CD4-positive, alpha-beta T cell treated with Interleukin-12 subunit alpha and Interleukin-12 subunit beta, for 1 hour (primary cell): ENCODE results near the gene RTCB.

Experiments
- DNase-seq: peaks from one replicate; pipeline ENCODE4 v3.0.0-alpha.2; 2020

RTCB gene

DNA sequence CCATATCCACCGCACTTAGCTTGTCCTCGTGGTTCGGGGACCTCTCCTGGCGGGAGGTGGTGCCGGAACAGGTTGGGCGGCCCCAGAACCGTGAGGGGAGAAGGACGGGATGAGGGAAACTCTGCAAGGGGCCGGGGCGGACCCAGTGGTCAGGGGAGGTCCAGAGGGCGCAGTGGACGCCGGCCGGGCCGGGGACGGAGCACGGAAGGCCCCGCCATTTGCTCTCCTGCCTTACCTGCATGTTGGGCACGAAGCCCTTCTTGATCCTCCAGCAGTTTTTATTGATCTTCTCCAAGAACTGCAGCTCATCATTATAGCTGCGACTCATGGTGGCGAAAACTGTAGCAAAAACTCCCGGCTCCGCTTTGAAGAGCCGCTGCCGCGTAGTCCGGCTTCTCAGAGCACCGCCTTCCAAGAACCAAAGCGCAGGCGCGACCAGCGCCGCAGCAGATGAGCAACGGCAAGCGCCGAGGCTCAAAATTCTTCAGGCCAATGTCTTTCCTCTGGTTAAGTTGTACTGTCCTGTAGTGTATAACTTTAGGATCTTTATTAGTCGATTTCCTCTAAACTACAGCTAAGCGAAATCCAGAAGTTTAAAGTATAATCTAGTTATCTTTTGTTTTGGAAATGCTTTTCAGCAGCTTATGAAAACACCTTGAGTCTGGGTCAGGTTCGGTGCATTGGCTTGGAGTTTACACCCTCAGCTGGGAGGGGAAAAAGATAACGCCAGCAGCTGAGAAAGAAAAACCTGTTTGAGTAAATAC, at the start of gene RTCB:
Gene RTCB (minus strand): TSS at position 419 of the 764 bp plus-strand sequence. CDS start 91 bp downstream, at position 328.
- DNase-seq, result peak; percentile 95

DNA sequence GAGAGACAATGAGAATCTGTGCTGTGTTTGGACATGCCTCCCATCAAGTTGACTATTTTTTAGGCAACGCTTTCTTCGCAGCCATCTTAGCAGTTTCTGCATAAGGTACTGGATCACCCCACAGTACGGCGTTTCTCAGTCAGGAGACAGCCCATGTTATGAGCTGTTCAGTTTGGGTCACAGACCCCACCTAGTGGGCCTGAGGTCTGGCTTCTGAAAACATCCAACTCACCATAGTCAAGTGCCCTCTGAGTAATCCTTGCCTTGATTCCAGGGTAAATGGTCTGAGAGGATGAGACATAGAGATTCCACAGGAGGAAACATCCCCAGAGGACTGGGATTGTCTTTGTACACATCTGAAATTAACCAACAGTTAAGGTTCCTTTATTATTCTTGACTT, 45.0 kb upstream of the RTCB start:
- DNase-seq, result no peak

GRCh38 chr22:32448980-32449379, 36.9 kb upstream of the RTCB start:
- no peak for DNase-seq

- DNase-seq, result no peak
Measured at GRCh38 chr22:32446321-32446720, 34.3 kb upstream of the RTCB start.

GRCh38 chr22:32444068-32444467, 32.0 kb upstream of the RTCB start:
- peak; percentile 12 for DNase-seq

DNA sequence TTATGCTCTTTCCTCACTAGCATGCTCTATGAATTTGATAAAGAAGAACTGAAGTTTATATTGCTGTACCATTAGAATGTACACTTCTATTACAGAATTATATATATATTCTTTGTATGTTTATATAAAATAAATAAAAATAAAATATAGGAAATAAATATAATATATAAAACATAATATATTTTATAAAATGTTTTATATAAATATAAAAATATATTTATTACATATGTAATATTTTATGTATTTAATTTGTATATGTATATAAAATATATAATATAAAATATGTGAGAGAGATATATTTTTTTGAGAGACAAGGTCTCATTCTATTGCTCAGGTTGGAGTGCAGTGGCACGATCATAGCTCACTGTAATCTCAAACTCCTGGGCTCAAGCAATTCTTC, 18.3 kb upstream of the RTCB start:
- DNase-seq, result no peak

GRCh38 chr22:32426881-32427280, 14.8 kb upstream of the RTCB start:
- no peak for DNase-seq

DNA sequence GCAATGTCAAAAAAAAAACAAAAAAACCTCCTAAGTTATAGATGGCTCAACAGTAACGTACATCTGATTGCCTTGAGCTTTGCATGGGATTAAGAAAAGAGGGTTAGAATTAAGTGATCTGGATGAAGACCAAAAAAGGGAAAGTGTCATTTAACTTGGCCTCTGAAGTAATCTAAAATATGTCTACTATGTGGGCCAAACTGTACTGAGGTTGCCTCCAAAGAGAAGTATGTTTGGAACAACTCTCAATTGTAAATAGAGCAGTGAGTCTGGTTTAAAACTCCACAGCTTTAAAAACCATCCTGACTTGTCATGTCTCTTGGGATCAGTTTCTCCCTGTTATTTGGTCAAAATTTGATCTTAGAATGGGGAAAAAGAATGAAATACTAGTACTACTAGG, 11.6 kb upstream of the RTCB start:
- no peak for DNase-seq

- no peak for DNase-seq
Measured at GRCh38 chr22:32422062-32422461, 10.0 kb upstream of the RTCB start.

DNA sequence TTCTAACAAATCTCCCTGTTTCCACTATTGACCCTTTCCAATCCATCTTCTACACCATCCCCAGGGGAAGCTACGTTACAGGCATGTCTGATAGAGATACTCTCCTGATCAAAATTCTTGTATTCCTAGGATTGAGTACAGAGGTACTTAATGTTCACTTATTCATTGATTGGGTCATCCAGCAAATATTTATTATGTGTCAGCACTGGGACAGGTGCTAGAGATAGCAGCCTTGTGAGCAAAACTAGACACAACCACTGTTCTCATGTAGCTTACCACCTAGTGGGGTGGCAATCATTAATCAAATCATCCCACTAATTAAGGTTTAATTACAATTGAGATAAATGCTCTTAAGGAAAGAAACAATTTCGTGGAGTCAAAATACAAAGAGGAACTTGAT, 9.4 kb upstream of the RTCB start:
- DNase-seq, result no peak

GRCh38 chr22:32417906-32418305, 5.9 kb upstream of the RTCB start:
- DNase-seq, result no peak

DNA sequence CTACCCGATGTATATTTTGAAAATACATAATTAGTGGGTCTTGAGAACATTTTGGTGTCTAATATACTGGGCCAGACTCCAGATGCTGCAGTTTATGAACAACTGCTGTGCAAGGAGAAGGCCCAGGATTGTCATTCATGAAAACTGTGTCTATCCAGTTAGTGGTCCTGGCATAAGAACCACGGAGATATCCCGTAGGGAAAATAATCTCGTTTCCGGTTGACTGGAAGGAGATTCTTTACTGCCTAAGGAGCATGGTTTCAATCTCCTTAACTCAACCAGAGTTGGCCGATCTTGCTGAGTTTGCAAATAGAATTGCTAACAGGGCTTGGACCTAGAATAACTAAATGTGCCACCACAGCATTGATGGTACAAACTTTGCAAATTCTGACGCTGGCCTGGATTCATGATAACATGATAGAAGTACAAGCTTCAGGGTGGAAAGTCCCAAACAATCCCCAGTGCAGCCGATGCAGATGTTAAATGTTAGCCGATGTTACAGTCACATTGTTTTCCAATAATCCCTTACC, 4.6 kb upstream of the RTCB start:
- DNase-seq, result no peak

- no peak for DNase-seq
Measured at GRCh38 chr22:32414191-32414590, 2.1 kb upstream of the RTCB start.

DNA sequence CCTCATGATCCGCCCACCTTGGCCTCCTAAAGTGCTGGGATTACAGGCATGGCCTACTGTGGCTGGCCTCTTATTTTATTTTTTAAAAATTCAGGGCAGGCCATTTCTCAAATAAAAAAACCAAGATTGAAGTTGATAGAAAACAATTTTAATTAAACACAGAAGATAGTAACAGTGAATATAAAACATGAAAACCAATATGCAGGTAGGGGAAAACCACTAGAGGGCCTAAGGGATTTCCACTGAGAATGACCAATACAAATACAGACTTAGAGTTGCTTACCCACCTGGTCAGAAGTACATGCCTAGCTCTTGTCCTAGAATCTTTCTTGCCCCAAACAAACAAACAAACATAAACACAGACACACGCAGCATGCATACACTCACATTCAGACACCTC, 1.7 kb upstream of the RTCB start:
- DNase-seq, result no peak

DNA sequence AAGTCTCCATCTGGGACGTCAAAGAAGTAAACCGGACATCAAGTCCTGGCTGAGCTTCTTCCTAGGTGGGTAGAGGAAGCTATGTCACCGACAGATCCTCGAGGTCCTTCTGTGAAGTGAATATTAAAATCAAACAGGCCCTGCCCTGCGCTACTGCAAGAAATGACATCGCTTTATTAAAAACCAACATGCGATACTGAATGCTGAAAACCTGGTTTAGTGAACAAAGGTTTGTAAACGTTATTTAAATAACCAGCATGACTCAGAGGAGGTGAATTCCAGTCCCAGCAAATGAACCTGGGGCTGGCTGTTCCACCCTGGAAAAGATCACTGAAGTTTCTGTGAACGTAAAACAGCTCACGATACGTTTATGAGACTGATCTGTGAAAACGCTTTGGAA, 645 bp downstream of the RTCB start:
- peak; percentile 29 for DNase-seq

DNA sequence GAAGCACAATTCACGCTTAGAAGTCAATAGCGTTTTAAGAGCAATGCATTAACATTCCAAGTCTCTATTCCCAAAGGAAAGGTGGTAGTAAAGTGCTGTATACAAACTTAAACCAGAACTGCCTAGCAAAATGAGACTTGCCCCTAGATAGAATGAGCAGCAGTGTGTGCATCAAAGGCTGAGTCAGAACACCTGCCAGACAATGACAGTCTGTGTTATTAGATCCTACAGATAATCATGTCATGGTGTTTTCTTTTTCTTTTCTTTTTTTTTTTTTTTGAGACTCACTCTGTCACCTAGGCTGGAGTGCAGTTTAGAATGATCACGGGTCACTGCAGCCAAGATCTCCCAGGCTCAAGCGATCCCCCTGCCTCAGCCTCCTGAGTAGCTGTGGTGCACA, 1.6 kb downstream of the RTCB start:
- no peak for DNase-seq

DNA sequence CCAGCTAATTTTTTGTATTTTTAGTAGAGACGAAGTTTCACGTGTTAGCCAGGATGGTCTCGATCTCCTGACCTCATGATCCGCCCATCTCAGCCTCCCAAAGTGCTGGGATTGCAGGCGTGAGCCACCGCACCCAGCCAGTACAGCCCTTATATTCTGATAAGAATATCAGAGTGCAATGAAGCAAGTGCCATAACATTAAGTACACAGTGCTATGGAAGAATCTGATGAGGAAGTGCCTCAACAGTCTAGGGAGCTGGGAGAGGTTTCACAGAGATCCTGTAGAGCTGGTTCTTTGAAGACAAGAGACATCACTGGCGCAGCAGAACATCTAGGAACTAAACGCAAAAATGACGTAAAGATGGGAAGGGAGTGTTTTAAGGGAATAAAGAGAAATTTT, 2.1 kb downstream of the RTCB start:
- no peak for DNase-seq

DNA sequence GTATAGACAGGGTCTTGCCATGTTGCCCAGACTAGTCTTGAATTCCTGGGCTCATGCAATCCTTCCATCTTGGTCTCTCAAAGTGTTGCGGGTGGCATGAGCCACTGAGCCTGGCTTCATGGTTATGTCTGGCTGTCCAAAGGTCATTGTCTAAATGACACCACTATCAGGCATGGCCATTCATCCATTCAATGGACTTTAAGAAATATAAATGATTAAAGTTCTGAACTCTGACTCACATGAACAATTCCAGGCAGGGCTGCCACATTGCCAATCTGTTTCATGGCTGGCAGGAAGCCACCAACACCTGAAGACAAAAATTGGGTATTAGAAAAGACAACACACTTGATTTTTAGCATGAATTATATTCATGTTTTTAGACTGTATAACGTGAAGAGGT, 4.1 kb downstream of the RTCB start:
- no peak for DNase-seq

GRCh38 chr22:32407312-32407711, 4.7 kb downstream of the RTCB start:
- no peak for DNase-seq

DNA sequence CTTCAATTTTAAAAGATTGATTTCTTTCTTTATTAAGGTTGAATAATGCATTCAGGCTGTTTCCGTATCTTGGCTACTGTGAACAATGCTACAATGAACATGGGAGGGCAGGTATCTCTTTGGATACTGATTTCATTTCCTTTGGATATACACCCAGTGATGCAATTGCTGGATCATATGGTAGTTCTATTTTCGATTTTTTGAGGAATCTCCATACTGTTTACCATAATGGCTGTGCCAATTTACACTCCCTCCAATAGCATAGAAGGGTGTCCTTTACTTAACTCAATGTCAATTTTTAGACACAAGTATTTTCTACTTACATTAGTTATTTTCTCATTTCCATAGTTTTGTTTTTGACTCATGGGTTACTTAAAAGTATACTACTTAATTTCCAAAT, 8.0 kb downstream of the RTCB start:
- no peak for DNase-seq

GRCh38 chr22:32401486-32401885, 10.6 kb downstream of the RTCB start:
- DNase-seq, result no peak

- DNase-seq, result no peak
Measured at GRCh38 chr22:32396746-32397145, 15.3 kb downstream of the RTCB start.

DNA sequence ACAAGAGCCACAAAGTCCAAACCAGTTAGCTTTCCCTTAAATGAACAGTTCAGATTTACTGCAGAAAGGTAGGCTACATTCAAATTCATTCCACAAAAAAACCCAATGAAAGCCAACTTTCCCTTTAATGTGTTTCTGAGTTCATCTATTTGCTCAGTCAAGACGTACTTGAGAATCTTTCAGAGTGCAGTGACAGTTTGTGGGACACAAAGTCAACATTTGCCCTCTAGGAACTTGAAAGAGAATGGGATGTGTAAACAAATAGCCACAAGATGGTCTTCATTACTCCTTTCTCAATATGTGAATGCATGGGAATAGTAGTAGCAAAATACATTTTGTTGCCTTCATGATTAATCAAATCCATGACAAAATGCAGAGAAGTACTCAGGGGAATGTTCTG, 15.8 kb downstream of the RTCB start:
- DNase-seq, result no peak

GRCh38 chr22:32395107-32395506, 16.9 kb downstream of the RTCB start:
- DNase-seq, result no peak

DNA sequence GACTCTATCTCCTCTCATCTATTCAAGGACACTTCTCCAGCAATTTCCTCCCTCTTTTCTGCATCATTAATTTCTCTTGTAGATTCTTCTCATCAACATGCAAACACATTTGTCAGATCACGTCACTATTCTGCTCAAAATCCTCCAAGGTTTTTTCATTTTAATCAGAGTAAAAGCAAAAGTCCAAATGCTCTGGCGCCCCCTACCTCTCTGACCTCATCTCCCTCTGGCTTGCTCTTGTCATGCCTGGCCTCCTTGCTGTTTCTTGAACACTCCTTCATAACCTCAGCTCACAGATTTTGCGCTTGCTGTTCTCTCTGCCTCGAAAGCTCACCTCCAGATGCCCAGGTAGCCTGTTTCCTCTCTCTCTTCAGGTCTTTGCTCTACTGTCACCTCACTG, 22.4 kb downstream of the RTCB start:
- DNase-seq, result peak; percentile 17
